G401.6 (cell line): ENCODE results near the gene TAF1B.

ENCODE experiments used
- FAIRE-seq: peaks from 2 replicates; lab custom pipeline; 2012; peaks lifted over from hg19 to GRCh38; lab: Jason Lieb, UNC

TAF1B gene

GRCh38 chr2:9808334-9809063, 34.8 kb upstream of the TAF1B start:
- FAIRE-seq = no peak

DNA sequence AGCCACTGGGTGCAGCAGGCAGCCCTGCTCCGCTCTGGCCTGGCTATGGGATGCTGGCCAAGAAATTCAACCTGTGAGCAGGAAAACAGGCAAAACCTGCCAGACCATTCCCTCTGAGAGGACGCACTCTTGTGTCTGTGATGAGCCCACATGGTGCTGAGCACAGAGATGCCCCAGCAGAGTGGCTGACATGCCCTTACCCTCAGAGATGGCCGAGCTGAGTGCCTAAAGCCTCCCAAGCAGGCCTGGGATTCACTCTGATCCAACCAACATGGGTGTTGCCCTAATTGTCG, 34.3 kb upstream of the TAF1B start:
- no peak for FAIRE-seq

- FAIRE-seq = no peak
These were observed 33.7 kb upstream of the TAF1B start for GRCh38 chr2:9809448-9810088.

DNA sequence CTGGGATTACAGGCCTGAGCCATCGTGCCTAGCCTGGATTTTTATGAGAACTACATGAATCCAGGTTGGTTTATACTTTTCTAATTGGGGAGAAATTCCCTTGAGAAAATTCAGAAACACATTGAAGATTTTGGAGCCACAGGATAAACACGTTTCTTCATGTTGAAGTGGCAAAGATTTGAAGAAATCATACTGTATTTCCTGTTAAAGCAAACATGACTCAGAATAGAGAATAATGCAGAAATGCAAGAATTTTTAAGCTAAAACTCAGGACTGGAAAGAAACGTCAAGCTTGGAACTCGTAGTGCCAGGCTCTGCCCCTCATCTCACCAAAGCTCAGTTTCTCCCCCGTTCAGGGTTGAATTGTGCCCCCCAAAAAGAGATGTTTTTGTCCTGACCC, 32.1 kb upstream of the TAF1B start:
- FAIRE-seq = no peak

GRCh38 chr2:9811679-9812511, 31.4 kb upstream of the TAF1B start:
- no peak for FAIRE-seq

DNA sequence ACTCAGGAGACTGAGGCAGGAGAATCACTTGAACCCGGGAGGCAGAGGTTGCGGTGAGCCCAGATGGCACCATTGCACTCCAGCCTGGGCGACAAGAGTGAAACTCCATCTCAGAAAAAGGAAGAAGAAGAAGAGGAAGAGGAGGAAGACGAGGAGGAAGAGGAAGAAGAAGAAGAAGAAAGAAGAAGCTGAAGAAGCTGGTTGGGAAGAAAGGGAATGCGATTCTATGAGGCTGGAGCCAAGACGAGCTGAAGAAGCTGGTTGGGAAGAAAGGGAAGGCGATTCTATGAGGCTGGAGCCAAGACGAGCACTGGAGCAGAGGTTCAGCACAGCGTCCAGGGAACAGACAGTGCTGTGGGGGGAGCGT, 30.3 kb upstream of the TAF1B start:
- no peak for FAIRE-seq

GRCh38 chr2:9813312-9814128, 29.8 kb upstream of the TAF1B start:
- no peak for FAIRE-seq

- FAIRE-seq = no peak
These were observed 29.0 kb upstream of the TAF1B start for GRCh38 chr2:9814129-9814868.

GRCh38 chr2:9815076-9815475, 28.2 kb upstream of the TAF1B start:
- no peak for FAIRE-seq

- no peak for FAIRE-seq
These were observed 27.4 kb upstream of the TAF1B start for GRCh38 chr2:9815844-9816279.

DNA sequence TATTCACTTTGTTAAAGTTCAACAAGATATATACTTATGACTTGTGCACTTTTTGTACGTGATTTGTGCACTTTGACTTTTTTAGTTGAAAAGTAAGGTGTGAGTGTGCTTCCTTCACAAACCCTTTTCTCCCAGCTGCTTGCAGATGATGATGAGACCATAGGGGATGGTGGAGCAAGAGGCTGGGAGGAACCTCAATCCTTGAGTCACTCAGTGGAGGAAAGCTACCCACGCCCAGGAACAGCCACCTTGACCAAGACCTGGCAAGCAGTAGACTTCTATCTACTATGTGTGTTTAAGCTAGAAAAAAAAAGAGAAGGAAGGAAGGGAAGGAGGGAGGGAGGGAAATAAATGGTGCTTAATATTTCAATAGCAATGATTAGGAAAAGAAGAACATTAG, 25.2 kb upstream of the TAF1B start:
- no peak for FAIRE-seq

GRCh38 chr2:9819551-9819950, 23.7 kb upstream of the TAF1B start:
- no peak for FAIRE-seq

DNA sequence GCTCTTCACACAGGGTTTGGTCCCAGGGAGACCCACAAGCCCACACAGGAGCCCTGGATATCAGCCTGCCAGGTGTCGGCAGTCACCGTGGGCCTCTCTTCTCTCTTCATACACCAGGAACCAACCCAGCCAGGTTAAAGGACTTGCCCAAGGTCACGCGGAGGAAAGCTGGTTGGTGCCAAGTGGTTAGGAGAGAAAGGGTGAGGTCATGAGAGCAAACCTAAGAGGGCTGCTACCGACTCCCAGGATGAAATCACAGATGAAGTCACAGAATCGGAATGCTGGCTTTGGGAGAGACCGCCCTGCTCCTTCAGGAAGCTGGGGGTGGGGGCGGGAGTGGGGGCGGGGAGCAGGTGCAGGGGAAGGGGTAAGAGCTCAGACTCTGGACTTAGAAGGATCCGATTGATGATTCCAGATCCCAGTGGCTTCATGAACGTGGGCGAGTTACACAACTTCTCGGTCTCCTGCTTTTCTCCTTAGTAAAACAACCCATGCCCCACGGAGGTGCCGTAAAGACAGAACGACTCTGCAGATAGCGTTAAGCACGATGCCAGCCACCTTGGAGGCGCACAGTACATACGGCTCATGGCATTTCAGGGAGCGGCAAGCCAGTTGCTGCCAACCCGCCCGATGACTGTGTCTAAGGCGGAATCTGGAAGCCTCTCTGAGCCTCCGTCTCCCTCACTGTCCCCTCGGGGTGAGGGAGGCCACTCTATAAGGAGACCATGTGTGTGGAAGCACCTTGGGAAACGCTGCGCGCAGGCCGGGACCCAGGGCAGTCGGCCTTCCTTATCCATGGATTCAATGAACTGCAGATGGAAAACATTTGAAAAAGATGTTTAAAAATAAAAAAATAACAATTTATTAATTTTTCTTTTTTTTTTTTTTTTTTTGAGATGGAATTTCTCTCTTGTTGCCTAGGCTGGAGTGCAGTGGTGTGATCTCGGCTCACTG, 23.0 kb upstream of the TAF1B start:
- FAIRE-seq = no peak

DNA sequence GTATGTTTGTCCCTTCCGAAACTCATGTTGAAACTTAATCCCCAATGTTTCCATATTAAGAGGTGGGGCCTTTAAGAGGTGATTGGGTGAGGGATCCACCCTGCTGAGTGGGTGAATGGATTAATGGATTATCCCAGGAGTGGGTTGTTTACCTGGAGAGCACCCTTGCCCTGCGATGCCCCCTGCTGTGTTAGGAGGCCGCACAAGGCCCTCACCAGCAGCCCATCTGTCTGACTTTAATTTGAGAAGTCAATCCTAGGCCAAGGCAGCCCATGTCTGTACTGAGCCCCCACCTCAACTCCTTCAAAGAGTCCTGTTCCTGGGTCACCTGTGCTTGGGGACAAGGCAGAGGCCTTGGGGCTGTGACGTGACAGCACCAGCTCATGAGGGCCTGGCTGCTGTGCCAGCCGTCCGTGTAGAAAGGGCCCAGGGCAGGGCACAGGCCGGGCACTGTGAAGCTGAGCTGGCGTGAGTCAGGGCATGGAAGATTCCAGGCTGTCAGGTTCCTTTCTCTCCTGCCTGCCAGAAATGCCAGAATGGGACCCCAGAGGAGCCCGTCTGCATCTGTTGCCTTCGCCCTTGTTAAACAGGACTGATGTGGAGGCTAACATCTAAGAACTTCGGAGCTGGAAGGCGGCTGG, 21.3 kb upstream of the TAF1B start:
- FAIRE-seq = no peak

DNA sequence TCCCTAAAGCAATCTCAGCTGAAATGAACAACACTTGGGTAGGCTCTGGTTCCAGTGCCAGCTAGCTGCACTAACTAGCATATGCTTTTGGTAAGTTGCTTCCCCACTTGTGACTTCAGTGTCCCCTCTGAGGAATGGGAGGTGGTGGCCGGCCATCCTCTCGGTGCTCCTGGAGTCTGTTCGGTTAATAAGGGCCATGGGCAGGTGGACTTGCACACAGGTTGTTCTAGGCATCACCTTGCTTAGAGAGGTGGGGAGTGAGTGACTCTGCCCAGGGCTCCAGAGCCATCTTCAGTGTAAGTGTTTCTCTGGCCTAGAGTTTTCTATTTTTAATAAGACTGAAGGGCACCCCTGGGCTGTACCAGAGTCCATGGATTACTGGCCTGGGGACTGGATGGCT, 18.8 kb upstream of the TAF1B start:
- FAIRE-seq = no peak

GRCh38 chr2:9824956-9825720, 18.1 kb upstream of the TAF1B start:
- no peak for FAIRE-seq

- no peak for FAIRE-seq
These were observed 17.1 kb upstream of the TAF1B start for GRCh38 chr2:9826208-9826607.

- no peak for FAIRE-seq
These were observed 12.4 kb upstream of the TAF1B start for GRCh38 chr2:9830685-9831410.

DNA sequence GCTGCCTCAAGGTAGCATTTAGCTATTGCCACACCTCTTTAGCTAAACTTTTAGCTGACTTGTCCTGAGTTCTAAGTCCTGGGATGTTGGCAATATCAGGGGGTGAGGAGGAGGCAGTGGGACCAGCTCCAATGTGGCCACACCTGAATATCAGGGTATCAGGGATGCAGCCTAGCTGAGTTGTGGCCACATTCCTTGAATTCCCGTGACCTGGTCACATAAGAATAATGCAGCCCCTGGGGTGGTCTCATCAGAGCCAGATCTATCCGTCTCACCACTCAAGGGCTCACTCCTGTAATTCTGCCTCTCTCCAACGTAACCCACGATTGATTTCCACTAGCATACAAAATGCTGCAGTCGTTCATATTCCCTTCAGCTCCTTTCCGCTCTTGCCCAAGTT, 11.6 kb upstream of the TAF1B start:
- no peak for FAIRE-seq
